Measurements from ENCODE around the gene NOL4L.

NOL4L gene

DNA sequence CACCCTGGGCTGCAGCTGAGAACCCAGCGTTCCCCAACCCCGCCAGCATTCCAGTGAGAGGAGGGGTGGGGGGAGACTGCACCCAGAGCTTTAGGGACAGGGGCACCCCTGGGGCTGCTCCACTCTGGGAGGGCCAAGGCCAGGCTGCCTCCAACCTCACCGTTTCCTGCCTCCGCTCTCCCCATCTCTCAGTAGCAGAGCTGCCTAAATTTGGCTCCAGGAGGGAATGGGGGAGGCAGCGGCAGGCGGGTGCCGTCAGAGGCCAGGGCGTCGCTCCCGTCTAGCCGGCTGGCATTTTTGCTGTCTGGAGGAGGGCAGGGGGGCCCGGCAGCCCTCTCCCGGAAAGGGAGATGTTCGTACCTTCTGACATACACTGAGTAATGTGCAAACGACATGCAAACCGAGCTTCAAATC lies 46.6 kb downstream of the NOL4L start:
- no peak for DNase-seq

DNA sequence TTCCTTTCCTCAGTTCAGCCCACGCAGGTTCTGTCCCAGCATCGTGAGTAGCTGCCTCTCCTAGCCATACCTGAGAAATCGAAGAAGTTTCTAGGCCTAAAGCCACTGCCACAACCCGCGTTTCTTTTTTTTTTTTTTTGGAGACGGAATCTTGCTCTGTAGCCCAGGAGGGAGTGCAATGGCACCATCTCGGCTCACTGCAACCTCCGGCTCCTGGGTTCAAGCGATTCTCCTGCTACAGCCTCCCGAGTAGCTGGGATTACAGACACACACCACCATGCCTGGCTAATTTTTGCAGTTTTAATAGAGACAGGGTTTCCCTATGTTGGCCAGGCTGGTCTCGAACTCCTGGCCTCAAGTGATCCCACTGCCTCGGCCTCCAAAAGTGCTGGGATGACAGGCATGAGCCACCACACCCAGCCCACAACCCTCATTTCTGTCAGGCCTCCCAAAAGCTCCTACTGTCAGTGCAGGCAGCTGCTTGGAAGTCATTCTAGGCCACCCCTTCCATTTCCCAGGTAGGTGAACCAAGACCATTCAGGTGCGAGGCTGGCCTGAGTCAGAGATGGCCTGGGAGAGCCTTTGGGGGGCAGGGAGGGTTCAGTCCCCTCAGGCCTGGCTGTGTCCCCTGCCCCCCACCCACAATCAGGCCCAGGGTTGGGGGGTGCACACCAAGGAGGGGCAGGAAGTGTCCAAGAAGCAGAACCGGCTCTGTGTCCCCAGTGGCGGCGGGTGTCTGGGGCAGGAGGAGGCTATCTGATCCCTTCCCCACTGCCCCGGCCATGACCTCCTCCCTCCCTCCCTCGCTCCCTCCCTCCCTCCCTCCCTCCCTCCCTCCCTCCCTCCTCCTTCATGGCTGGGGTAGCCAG lies 47.2 kb downstream of the NOL4L start:
- DNase-seq, result no peak

DNA sequence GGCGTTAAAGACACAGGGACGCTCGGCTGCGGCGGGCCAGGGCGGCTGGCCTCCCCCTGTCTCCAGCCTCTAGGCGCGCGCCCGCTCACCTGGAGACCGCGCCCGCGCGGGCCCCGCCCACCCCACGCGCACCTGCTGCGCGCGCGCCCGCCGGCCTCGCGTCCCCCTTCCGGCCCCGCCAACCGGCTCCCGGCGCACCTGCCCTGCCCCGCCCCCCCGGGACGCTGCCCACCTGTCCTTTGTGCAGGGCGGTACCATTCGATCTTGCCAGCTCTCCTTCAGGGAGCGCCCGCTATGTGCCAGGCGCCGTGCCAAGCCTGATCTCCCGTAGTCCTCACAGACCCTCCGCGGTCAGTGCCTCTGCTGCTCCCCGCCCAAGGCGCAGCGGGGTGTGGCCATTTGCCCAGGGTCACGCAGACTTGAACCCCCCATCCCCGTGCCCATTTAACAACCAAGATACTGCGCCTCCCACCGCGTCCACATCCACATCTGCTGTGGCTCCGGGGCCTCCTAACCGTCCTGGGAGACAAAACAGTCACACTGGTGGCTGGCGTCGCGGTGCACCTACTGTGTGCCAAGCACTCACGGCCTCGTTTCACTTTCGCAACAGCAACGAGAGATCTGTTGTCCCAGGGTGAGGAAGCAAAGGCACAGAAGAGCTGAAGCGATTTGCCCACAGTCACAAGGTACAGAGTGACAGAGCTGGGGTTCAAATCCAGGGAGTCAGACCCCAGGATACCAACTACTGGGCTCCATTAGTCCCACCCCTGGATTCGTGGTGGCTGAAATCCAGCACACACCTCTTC lies 48.1 kb downstream of the NOL4L start:
- peak; percentile 45 for DNase-seq

DNA sequence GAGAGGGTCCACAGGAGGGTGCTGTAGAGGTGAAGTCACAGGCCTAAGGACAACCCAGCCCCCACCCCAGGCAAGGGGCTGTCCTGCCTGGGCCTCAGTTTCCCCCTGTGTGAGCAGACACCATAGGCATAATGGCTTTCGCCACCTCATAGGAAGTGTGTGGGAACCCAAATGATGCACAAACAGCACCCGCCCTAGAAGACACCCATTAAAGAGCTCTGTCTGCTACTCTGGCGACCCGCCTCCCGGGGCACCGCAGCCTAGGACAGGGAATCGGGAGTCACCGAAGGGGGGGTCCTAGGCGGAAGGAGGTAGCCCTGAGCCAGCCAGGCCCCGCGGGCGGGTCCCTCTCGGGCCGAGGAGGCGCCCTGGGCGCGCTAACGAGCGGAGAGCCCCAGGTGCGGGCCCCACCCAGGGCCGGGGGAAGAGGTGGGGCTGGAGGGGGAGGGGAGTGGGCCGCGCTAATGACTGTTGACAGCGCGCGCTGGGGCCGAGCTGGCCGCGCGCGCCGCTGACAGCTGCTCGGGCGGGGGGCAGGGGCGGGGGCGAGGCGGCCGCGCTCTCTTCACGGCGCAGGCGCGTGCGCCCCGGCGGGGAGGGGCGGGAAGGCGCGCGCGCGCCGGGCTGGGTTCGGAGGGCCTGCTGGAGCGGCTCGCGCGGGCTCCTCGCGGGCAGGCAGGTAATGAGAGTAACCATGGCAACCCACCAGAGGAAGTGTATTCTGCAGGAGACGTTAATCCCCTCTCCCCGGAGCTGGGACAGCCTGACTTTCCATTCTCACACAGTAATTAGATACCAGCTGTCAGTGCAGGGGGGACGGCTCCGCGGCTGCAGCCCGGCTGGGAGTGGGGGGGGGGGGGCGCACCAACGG lies 48.9 kb downstream of the NOL4L start:
- DNase-seq, result peak; percentile 62

DNA sequence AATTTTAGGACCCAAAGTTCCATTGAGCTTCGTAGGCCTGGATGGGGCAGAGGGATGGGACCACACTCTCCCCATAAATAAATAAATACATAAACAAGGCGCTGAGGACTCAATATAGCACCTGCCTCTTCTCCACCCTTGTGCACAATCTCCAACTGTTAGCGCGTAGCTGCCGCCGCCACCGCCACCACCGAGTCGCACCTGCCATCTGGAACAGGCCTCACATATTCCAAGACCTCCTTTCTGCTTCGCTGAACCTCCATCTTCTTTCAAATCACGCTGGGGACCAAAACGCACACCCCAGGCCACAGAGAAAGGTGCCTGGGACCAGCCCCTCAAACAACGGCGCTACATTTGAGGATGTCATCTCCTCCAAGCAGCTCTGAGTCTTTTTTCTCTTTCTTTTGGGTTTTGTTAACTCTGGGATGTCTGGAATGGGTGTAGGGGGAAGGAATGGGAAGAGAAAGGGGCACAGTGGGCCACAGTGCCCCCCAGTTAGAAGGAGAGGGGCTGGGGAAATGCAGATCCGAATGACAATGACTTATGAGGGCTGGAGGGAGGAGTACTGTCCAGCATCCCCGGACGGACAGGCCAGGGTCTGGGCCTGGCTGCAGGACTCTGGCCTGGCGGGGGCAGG lies 49.7 kb downstream of the NOL4L start:
- DNase-seq, result no peak

DNA sequence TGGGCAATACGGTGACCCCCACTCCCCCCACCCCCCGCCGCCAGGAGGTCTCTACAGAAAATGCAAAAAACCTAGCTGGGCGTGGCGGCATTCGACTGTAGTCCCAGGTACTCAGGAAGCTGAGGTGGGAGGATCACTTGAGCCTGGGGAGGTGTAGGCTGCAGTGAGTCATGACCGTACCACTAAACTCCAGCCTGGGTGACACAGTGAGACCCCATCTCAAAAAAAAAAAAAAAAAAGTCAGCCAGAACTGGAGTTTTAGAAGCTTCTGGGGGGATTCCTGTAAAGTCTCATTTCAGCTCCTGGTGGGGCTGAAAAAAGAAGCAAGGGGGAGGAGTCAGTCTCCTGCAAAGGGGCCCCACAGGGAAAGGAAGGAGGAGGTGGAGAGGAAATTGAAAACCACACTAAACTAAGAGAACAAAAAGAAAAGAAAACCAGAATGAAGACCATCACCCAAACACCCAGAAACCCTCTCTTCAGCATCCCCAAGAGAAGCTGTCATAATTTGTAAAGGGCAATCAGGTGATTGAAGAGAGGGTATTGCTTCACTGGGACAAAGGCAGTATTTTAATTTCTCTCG lies 50.4 kb downstream of the NOL4L start:
- DNase-seq, result peak; percentile 53

DNA sequence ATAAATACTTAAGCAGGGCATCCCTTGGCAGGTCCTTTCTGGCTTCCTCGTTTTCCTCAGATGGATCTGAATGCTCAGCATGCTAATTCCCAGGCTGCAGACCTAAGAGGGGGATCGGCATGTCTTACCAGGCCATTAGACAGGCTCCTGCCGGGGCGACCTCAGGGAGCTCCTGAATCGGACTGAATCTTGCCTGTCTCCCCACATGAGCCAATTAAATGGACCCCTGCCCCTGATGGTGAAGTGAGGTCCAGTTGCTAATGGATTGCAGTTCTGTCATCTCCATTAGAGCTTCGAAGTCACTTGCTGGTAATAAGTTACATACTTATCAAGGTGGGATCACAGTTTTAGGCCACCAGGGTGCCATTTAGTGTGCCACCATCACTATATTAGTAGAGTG lies 51.4 kb downstream of the NOL4L start:
- no peak for DNase-seq

DNA sequence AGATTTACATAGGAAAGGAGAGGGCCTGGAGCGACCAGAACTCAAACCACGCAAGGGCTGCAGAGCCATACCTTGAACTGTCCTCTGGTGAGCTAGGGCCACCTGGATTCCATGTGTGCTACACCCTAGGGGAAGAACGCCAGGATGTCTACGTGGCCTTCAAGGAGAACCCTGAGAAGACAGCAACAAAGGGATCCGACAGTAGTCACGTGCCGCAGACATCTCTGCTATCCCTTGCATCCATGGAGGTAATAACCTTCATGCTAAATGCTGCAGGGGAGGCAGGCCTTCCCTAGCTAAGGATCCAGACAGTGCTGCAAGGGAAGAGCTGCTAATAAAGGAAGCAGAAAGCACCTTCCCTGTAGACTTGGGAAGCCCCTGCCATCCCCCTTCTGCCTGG lies 52.9 kb downstream of the NOL4L start:
- no peak for DNase-seq

DNA sequence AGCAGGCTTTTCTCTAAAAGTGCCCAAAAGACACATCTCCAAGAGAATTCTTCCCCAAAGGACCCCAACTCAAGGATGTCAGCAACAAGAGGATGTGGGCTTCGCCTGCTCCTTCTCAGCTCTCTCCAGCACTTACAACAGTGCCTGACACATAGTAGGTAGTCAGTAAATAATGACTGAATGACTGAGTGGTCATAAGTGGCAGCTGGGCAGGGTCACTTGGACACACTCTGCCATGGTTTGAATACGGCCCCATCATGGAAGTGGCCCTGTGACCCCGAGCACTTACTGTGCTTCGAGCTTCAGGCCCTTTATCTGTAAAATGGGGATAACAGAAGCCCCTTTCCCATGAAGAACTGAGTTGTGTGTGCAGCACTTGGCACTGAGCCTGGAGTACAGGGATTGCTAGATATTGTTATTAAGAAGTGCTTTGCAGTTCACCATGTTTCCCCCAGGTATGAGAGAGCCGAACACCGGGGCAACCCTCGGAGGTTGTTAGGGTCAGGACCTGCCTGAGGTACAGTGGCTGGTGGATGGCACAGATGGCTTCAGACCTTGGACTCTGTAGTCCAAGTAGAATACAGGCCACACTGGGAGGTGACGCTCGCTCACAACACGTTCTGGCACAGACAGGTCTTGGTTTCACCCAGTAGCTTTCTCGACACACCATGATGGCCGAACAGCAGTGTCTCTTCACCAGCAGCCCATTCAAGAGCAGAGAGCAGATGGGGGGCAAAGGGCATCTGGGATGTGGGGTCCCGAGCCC lies 56.0 kb downstream of the NOL4L start:
- no peak for DNase-seq

DNA sequence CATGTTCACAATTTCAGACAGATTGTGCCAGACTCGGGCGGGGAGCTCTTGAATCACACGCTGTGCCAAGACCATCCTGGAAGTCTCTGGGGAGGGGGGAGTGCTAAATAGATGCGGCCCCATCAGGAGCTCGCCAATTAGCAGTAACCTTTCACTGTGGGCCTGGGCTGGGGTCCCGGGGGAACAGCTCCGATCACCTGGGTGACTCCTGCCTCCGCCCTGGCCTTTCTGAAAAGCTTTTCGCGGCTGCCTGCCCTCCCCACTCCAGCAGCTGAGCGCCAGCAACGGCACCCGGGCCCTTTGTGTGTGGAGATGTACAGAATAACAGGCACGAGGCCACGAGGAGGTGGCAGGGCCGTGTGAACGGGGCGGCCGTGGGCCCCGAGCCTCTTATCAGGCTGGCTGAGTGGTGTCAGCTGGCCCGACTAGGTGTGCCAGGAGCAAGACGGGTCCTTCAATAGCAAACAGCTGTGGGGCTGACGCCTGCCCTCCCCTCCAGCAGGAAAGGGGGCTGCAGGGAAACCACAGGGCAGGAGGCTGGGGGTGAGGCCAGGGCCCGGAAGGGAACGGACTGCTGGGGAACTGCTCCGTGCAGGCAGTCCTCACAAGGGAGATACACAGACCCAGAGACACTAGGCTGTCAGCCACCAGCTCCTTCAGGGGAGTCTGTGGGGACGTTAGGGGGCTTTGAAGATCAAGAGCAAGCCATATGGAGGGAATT lies 56.8 kb downstream of the NOL4L start:
- no peak for DNase-seq

DNA sequence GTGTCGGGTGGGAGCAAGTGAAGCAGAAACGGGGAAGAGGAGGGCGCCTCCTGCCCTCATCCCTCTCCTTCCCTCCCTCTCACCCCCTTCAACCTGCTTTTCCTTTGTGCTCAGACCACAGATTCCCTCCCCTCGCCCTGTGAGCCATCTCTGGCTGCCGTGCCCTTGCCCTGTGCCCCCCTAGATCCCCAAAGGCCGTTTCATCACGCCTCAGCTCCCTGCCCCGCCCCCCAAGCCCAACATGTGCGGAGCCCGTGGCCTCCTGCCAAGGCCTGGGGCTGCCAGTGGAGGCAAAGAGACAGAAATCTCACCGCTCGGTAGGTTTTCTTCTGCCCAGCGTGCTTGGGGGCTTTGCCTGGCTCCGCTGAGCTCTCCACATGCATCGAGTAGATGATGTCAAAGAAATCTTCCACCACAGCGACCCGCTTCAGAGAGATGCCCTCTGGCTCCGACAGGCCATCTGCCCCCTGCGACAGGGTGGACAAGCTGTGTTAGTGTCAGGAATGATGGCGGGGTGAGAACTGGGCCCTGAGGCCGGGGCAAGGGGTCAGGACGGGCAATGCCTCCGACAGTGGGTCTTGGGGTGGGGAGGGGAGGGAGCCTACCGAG lies 57.6 kb downstream of the NOL4L start:
- DNase-seq, result no peak

DNA sequence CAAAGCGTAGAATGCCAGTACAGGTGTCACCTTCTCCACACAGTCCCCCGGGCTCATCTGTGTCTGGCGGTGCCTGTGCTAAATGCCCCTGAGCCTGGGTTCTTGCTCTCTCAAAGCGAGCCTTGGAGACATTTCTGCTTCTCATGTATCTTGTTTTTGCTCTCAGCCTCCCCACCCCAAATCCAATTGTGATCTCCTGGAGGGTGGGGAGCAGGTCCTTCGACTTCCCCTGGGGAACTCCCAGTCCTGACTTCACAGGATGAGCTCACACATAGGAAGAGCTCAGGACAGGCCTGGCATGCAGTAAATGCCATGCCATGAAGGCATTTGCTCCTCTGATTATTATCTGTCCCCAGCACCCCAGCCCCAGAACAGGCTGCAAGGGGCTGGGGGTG lies 58.1 kb downstream of the NOL4L start:
- no peak for DNase-seq

DNA sequence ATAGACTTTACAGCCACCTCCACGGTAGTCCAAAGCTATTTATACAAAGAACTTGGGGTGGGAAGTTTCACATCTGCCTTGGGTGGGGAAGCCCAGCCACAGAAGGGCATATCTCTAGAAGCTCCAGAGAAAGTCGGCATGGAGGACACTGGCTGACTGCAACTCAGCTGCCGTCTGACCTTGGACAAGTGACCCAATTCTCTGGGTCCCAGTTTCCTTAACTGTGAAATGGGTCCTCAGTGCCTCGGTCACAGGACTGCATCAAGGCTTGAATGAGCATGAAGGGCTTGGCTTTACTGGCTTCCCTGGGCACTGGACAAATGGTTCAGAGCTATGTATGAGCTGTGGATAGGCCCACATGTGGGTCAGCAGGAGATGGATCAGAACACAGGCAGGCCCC lies 58.6 kb downstream of the NOL4L start:
- no peak for DNase-seq

DNA sequence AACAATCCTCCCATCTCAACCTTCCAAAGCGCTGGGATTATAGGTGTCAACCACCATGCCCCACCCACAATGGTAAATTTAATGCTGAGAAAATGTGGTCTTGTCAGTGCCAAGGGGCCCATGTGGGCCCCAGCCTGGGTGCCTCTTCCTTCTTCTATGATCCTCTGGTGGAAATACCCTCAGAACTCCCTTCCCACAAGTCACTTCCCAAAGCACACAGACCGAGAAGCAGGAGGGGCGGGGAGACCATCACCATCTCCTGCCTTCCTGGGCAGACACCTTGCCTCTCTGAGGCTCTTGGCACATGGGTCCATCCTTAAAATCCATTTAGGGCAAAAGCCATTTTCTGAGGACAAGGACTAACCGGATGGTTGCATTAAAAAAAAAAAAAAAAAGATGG lies 59.0 kb downstream of the NOL4L start:
- DNase-seq, result no peak

DNA sequence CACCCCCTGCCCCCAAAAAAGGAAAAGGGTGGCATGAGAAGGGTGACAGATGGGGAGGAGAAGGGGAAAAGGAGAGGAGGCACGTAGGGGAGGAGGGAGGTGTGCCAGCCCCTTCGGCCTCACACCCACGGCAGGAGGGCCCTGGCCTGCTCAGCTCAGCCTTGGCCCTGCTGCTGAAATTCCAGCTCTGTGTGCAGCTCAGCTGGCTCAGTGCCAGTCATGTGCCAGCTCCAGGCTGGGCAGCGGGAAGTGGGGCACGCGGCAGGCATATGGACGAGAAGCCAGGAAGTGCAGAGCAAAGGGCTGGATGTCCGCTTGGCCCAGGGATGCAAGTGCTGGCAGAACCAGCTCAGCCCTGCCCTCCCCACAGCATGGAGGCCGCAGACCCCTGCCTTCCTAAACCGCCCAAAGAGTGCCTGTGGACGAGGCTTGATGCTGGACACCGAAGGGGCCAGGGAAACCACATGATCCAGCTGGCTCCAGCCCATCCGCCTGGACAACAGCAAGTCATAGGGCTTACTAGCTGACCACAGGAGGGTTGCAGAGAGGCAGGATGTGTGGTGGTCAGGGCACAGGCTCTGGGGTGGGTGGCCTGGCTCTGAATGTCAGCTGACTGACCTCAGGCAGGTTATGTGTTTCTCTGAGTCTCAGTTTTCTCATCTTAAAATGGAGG lies 60.2 kb downstream of the NOL4L start:
- no peak for DNase-seq

DNA sequence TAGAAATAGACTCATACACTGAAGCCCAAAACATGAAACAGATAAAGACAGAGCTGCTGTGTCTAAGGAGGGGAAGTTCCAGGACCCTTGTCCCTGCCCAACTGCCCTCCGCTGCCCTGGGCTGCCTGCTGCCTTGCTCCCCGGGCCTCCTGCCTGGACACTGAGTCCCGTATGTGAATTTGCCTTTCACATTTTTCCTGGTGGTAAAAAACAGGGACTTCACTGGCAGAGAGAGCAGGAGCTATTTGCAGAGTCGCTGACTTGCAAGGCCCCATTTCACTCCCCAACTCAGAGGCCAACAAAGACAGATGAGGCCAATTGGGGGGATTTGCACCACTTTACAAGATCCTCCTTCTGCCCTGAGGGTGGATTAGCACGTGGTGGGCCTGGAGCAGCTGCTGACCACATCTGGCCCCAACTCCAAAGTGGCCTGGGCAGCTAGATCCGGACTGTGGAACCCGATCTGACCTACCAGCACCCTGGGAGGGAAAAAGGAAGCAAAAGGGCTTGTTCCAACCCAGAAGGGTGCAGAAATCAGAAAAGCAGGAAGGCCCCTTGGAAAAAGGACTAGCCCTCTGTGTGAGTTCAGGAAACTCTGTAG lies 61.4 kb downstream of the NOL4L start:
- no peak for DNase-seq

DNA sequence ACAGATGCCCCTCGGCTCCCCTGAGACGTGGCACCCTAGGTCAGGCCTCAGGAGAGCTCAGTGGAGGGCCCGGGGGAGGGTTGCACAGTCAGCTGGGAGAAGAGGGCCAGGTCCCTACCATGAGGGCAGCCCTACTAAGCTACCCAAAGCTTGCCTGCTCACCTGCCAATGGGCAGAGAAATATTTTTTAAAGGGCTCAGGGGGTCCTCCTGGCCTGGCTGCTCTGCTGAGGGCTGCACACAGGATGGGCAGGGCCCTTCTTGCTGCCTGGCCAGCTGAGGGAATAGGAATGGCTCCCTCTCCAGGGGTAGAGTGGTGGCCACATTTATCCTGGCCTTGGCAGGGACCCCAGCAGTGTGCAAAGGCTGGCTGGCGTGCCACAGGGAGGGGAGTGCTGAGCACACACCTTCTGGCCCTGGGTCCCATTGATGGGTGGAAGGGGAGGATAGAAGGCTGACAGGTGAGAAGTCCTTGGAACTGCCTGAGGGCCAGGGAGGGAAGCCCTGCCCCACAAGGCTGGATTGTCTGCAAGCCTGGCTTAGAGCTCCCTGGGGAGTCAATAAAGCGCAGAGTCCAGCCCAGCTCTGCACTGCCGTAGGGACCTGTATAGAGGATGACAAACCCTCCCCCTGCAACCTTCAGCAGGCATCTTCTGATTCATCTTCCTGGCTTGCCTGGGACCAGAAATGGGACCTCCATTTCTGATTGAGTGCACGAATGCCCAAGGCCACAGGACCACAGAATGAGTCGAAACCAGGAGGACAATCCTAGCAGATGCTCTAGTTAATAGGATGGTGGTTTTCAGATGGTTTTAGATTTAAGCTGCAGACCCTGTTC lies 62.1 kb downstream of the NOL4L start:
- no peak for DNase-seq

DNA sequence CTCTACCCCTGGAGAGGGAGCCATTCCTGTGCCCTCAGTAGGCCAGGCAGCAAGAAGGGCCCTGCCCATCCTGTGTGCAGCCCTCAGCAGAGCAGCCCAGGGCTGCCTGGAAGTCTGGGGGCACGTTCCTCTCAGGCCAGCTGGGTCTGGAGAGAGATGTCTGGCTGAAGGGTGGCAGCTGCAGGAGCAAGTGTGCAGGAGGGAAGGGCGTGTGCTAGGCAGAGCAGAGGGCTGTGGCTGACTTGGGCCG lies 62.7 kb downstream of the NOL4L start:
- DNase-seq, result no peak

Measured in stimulated activated CD4-positive, alpha-beta T cell treated with anti-CD3 and anti-CD28 coated beads, Interleukin-12 subunit alpha, Interleukin-12 subunit beta, amount 100 ng/mL, for 4 hours (primary cell).